Progenitor cell of endocrine pancreas (in vitro differentiated cells): ENCODE results near the gene STARD9. TPM values are rescaled to one million over a fixed set of nuclear protein-coding genes. Genes with fewer than 3 reads are reported as not detected.

ENCODE experiments used
- DNase-seq: peaks from one replicate; pipeline ENCODE4 v3.0.0; 2021; ENCODE audit warnings: low spot score; ENCODE audit not compliant: unreplicated experiment
- H3K27ac Mint-ChIP-seq: 2 replicates; pipeline ENCODE4 v1.8.0; 2021; ENCODE audit warnings: mild to moderate bottlenecking, moderate library complexity, mixed read lengths
- H3K27me3 Mint-ChIP-seq: 2 replicates; pipeline ENCODE4 v1.8.0; 2021; ENCODE audit warnings: mixed read lengths
- H3K36me3 Mint-ChIP-seq: 2 replicates; pipeline ENCODE4 v1.8.0; 2022; ENCODE audit warnings: mixed read lengths; ENCODE audit not compliant: insufficient read depth
- H3K4me1 Mint-ChIP-seq: 2 replicates; pipeline ENCODE4 v1.8.0; 2021; ENCODE audit warnings: low read depth, mixed read lengths
- H3K4me3 Mint-ChIP-seq: 2 replicates; pipeline ENCODE4 v1.8.0; 2021; ENCODE audit warnings: low read depth, mild to moderate bottlenecking, moderate library complexity, mixed read lengths
- H3K9me3 Mint-ChIP-seq: 2 replicates; pipeline ENCODE4 v1.8.0; 2021; ENCODE audit warnings: low read depth, mixed read lengths
- CTCF ChIP-seq: fragments of 200-600 bp; sonication (generic); IDR thresholded peaks from one replicate; pipeline ENCODE4 v1.5.0; 2021; ENCODE audit warnings: antibody characterized with exemption, mild to moderate bottlenecking; ENCODE audit not compliant: unreplicated experiment
- total RNA-seq: library from RNA; stranded (reverse); gene quantifications from 2 replicates; pipeline ENCODE4 v1.2.1, GENCODE V29; 2021

The STARD9 gene
- total RNA-seq, 1 donor from 2014 or later: 1.8 TPM

DNA sequence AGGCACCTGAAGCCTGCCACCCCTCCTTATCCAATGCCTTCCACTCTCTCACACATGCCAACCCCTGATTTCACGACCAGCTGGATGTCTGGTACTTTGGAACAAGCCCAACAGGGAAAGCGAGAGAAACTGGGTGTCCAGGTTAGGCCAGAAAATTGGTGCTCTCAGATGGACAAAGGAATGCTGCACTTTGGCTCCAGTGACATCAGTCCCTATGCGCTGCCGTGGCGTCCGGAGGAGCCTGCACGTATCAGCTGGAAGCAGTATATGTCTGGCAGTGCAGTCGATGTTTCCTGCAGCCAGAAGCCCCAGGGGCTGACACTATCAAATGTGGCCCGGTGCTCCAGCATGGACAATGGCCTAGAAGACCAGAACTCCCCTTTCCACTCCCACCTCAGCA, 116.4 kb downstream of the STARD9 start:
- TF ChIP-seq CTCF: no peak
- no peak overlapping the region for H3K27ac Mint-ChIP-seq
- no peaks in the 10 kb centered on the region for H3K9me3 Mint-ChIP-seq
- DNase-seq: no peak
- no peaks in the 10 kb centered on the region for H3K27me3 Mint-ChIP-seq
- H3K36me3 Mint-ChIP-seq: no peaks in the 10 kb centered on the region
- H3K4me3 Mint-ChIP-seq: no peak overlapping the region
- H3K4me1 Mint-ChIP-seq: no peaks in the 10 kb centered on the region

- no peak for DNase-seq
- no peak overlapping the region for H3K27ac Mint-ChIP-seq
- TF ChIP-seq CTCF: no peak
- no peaks in the 10 kb centered on the region for H3K36me3 Mint-ChIP-seq
- no peak overlapping the region for H3K4me3 Mint-ChIP-seq
- H3K9me3 Mint-ChIP-seq: no peaks in the 10 kb centered on the region
- H3K27me3 Mint-ChIP-seq: no peaks in the 10 kb centered on the region
- H3K4me1 Mint-ChIP-seq: no peaks in the 10 kb centered on the region
Observed at GRCh38 chr15:42692536-42692935, 117.1 kb downstream of the STARD9 start.

GRCh38 chr15:42692997-42693396, 117.6 kb downstream of the STARD9 start:
- no peaks in the 10 kb centered on the region for H3K27me3 Mint-ChIP-seq
- no peak for TF ChIP-seq CTCF
- peak overlapping the region; percentile 29 for H3K27ac Mint-ChIP-seq
- no peaks in the 10 kb centered on the region for H3K4me1 Mint-ChIP-seq
- H3K4me3 Mint-ChIP-seq: no peak overlapping the region
- H3K36me3 Mint-ChIP-seq: no peaks in the 10 kb centered on the region
- H3K9me3 Mint-ChIP-seq: no peaks in the 10 kb centered on the region
- DNase-seq: no peak

DNA sequence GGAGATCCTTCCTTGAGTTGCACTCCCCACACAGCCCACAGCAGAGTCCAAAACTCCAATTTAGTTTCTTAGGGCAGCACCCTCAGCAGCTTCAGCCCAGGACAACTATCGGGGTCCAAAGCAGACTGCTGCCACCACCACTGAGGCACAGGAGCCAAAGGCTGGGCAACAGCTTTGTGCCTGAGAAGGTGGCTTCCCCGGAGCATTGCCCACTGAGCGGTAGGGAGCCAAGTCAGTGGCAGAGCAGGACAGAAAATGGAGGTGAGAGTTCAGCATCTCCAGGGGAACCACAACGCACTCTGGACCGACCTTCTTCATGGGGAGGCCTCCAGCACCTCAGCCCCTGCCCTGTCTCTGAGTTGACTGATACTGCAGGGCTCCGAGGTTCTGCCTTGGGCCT, 118.1 kb downstream of the STARD9 start:
- no peak for TF ChIP-seq CTCF
- no peaks in the 10 kb centered on the region for H3K27me3 Mint-ChIP-seq
- H3K27ac Mint-ChIP-seq: no peak overlapping the region
- no peaks in the 10 kb centered on the region for H3K4me1 Mint-ChIP-seq
- no peak overlapping the region for H3K4me3 Mint-ChIP-seq
- no peaks in the 10 kb centered on the region for H3K9me3 Mint-ChIP-seq
- H3K36me3 Mint-ChIP-seq: no peaks in the 10 kb centered on the region
- no peak for DNase-seq

DNA sequence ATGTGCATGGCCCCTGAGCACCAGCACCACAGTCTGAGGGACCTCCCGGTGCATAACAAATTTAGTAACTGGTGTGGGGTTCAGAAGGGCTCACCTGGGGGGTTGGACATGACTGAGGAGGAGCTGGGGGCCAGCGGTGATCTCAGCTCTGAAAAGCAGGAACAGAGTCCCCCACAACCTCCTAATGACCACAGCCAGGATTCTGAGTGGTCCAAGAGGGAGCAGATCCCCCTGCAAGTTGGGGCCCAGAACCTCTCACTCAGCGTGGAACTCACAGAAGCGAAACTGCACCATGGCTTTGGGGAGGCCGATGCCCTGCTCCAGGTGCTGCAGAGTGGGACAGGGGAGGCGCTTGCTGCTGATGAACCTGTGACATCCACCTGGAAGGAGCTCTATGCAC, 118.5 kb downstream of the STARD9 start:
- Mint-ChIP-seq H3K9me3 (no peaks in the 10 kb centered on the region), H3K4me3 (no peak overlapping the region), H3K27ac (no peak overlapping the region), H3K4me1 (no peaks in the 10 kb centered on the region), H3K27me3 (no peaks in the 10 kb centered on the region), H3K36me3 (no peaks in the 10 kb centered on the region)
- no peak for DNase-seq
- no peak for TF ChIP-seq CTCF

DNA sequence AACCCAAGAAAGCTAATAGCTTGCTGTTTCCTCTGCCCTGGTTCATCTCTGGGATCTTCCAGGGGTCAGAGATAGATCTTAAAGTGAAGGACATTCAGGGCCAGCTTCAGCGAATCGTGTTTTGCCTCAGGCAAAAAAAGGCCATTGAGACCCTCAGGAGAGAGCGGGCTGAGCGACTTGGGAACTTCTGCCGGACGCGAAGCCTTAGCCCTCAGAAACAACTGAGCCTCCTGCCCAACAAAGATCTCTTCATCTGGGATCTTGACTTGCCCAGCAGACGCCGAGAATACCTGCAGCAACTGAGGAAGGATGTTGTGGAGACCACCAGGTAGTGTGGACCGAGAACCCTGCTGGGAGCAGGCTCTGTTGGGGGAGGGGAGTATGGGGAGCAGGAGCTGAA, 119.0 kb downstream of the STARD9 start:
- Mint-ChIP-seq H3K36me3 (no peaks in the 10 kb centered on the region), H3K4me1 (no peaks in the 10 kb centered on the region), H3K9me3 (no peaks in the 10 kb centered on the region), H3K27me3 (no peaks in the 10 kb centered on the region), H3K27ac (no peak overlapping the region), H3K4me3 (no peak overlapping the region)
- DNase-seq: no peak
- TF ChIP-seq CTCF: no peak
